GM12891 (cell line): Measurements from ENCODE around the gene PNPO.

ENCODE experiments used
- POLR2A ChIP-seq: IDR thresholded peaks from 2 replicates; pipeline ENCODE4 v1.6.1; 2011; ENCODE audit warnings: low read depth, low read length, control low read depth
- POLR2AphosphoS5 ChIP-seq: IDR thresholded peaks from 2 replicates; pipeline ENCODE4 v1.6.1; 2011; ENCODE audit warnings: low read depth, low read length, control low read depth

- TF ChIP-seq POLR2AphosphoS5 (no peak), POLR2A (no peak)
Observed at GRCh38 chr17:47962901-47963300, 21.5 kb downstream of the PNPO start.
